ENCODE measurements around the gene SHC2.
"Not testable (repeated sequence)": the region's sequence is repeated elsewhere in the genome, so short reads cannot be mapped to it uniquely, and the experiment has no call there.

Gene SHC2

GRCh38 chr19:423691-424466, 37.0 kb downstream of the SHC2 start:
- no peak for DNase-seq (ENCODE audit: low spot score)

- DNase-seq (ENCODE audit: low spot score): not testable (repeated sequence)
Measured at GRCh38 chr19:422917-423226, 38.0 kb downstream of the SHC2 start.

GRCh38 chr19:422213-422916, 38.5 kb downstream of the SHC2 start:
- DNase-seq (ENCODE audit: low spot score): no peak

GRCh38 chr19:419721-420515, 40.9 kb downstream of the SHC2 start:
- DNase-seq (ENCODE audit: low spot score): no peak

GRCh38 chr19:418761-419671, 41.8 kb downstream of the SHC2 start:
- no peak for DNase-seq (ENCODE audit: low spot score)

GRCh38 chr19:416416-416815, 44.4 kb downstream of the SHC2 start:
- no peak for DNase-seq (ENCODE audit: low spot score)

GRCh38 chr19:415292-415691, 45.5 kb downstream of the SHC2 start:
- DNase-seq (ENCODE audit: low spot score): no peak

- no peak for DNase-seq (ENCODE audit: low spot score)
Measured at GRCh38 chr19:413756-414420, 46.9 kb downstream of the SHC2 start.

- no peak for DNase-seq (ENCODE audit: low spot score)
Measured at GRCh38 chr19:412356-413355, 48.2 kb downstream of the SHC2 start.

GRCh38 chr19:411723-412355, 49.0 kb downstream of the SHC2 start:
- no peak for DNase-seq (ENCODE audit: low spot score)

- not testable (repeated sequence) for DNase-seq (ENCODE audit: low spot score)
Measured at GRCh38 chr19:411121-411722, 49.6 kb downstream of the SHC2 start.

- no peak for DNase-seq (ENCODE audit: low spot score)
Measured at GRCh38 chr19:410243-410781, 50.5 kb downstream of the SHC2 start.

GRCh38 chr19:409516-410242, 51.2 kb downstream of the SHC2 start:
- DNase-seq (ENCODE audit: low spot score): no peak

GRCh38 chr19:408902-409515, 51.8 kb downstream of the SHC2 start, which contains the start of gene C2CD4C:
TSS of gene C2CD4C (minus strand) at chr19:409147. CDS start at chr19:408361, 786 bp downstream.
- no peak for DNase-seq (ENCODE audit: low spot score)

GRCh38 chr19:408441-408901, 52.4 kb downstream of the SHC2 start:
- no peak for DNase-seq (ENCODE audit: low spot score)

- no peak for DNase-seq (ENCODE audit: low spot score)
Measured at GRCh38 chr19:407511-408440, 53.1 kb downstream of the SHC2 start.

All from pons (tissue), 1 donor.